Peyer's patch (tissue), 4 donors: Measurements from ENCODE around the gene UQCRC1. TPM values are rescaled to one million over a fixed set of nuclear protein-coding genes. Genes with fewer than 3 reads are reported as not detected.

Experiments used
- DNase-seq, 3 donors: peaks; one replicate each; pipeline ENCODE4 v3.0.0-alpha.2; 2017 to 2019
- H3K27ac ChIP-seq, 4 donors: fragments of 200-600 bp; sonication (generic); one replicate each; pipeline ENCODE4 v1.5.1; 2016 to 2019
- H3K27me3 ChIP-seq, 2 donors: fragments of 200-600 bp; sonication (generic); one replicate each; pipeline ENCODE4 v1.5.1; 2019
- H3K36me3 ChIP-seq, 3 donors: fragments of 200-600 bp; sonication (generic); one replicate each; pipeline ENCODE4 v1.5.1; 2016 to 2019
- H3K4me1 ChIP-seq, 4 donors: fragments of 200-600 bp; sonication (generic); one replicate each; pipeline ENCODE4 v1.5.1; 2016 to 2019
- H3K4me3 ChIP-seq, 4 donors: fragments of 200-600 bp; sonication (generic); 1 replicate in 3 of 4; 2 replicates in 1 of 4; pipeline ENCODE4 v1.5.1; 2016 to 2019; ENCODE audit warnings: mild to moderate bottlenecking in 1 of 4
- H3K9me3 ChIP-seq, 4 donors: fragments of 200-600 bp; sonication (generic); one replicate each; pipeline ENCODE4 v1.5.1; 2016 to 2019; ENCODE audit warnings: mild to moderate bottlenecking in 1 of 4
- CTCF ChIP-seq, 6 experiments: fragments of 450-650 bp in 4 of 6; fragments of 200-600 bp in 2 of 6; sonication (generic) in 1 of 6; IDR thresholded peaks; one replicate each; pipeline ENCODE4 v1.5.1; 2017 to 2019; ENCODE audit warnings: antibody characterized with exemption in 6 of 6, mild to moderate bottlenecking in 3 of 6, moderate library complexity in 1 of 6
- POLR2A ChIP-seq, 2 donors: fragments of 450-650 bp; IDR thresholded peaks; one replicate each; pipeline ENCODE4 v1.5.1; 2017; ENCODE audit warnings: antibody characterized with exemption in 2 of 2, mild to moderate bottlenecking in 2 of 2, moderate library complexity in 2 of 2
- total RNA-seq, 4 donors: library from RNA; depleted of rRNA; stranded (reverse); fragments of >200 nt; gene quantifications; one replicate each; pipeline ENCODE4 v1.1.0, GENCODE V29; 2016

The UQCRC1 gene
- total RNA-seq, 4 donors from 2014 or later: 313 to 857 (median 761) TPM

- TF ChIP-seq CTCF (IDR thresholded peaks at IDR 0.05) (no peak), POLR2A (IDR thresholded peaks at IDR 0.05) (no peak)
- no peaks in the 10 kb centered on the region for H3K9me3 ChIP-seq
- H3K27me3 ChIP-seq: no peaks in the 10 kb centered on the region
- peak overlapping the region; percentile 67 to 84 (median 74) for H3K27ac ChIP-seq
- H3K4me1 ChIP-seq: peaks cover 0 to 22% (median 4%) of the 10 kb centered on the region in 4 donors
- H3K36me3 ChIP-seq: peaks cover 0 to 17% (median 0%) of the 10 kb centered on the region in 3 donors
- peak overlapping the region; percentile 76 to 90 (median 86) for H3K4me3 ChIP-seq
- no peak for DNase-seq
Observed at GRCh38 chr3:48636149-48636655, 26.8 kb upstream of the UQCRC1 start.

- Histone ChIP-seq H3K36me3 (peaks cover 0 to 25% (median 0%) of the 10 kb centered on the region in 3 donors), H3K9me3 (no peaks in the 10 kb centered on the region), H3K4me3 (peak within 1 kb of the TSS; percentile 76 to 90 (median 86)), H3K4me1 (peaks cover 0 to 22% (median 4%) of the 10 kb centered on the region in 4 donors), H3K27ac (peak within 1 kb of the TSS; percentile 67 to 84 (median 74)), H3K27me3 (no peaks in the 10 kb centered on the region)
- TF ChIP-seq CTCF (IDR thresholded peaks at IDR 0.05) (peak in 4 of 6 experiments; percentile 31 to 76 (median 68)), POLR2A (IDR thresholded peaks at IDR 0.05) (peak; percentile 63 to 66)
- DNase-seq: peak; percentile 94 to 99 (median 98)
Observed at GRCh38 chr3:48635222-48636021, 26.0 kb upstream of the UQCRC1 start, which contains the start of gene SLC26A6. TSS of gene SLC26A6 (minus strand) at chr3:48635461. CDS start at chr3:48635393, 68 bp downstream.

GRCh38 chr3:48634661-48635221 lies 25.3 kb upstream of the UQCRC1 start:
- H3K27ac ChIP-seq: peak overlapping the region; percentile 67 to 84 (median 74)
- H3K27me3 ChIP-seq: no peaks in the 10 kb centered on the region
- peak; percentile 31 to 77 (median 77) for DNase-seq
- TF ChIP-seq POLR2A (IDR thresholded peaks at IDR 0.05): no peak
- no peak for TF ChIP-seq CTCF (IDR thresholded peaks at IDR 0.05)
- peaks cover 0 to 32% (median 0%) of the 10 kb centered on the region in 3 donors for H3K36me3 ChIP-seq
- no peaks in the 10 kb centered on the region for H3K9me3 ChIP-seq
- peaks cover 0 to 22% (median 4%) of the 10 kb centered on the region in 4 donors for H3K4me1 ChIP-seq
- peak overlapping the region; percentile 76 to 90 (median 86) for H3K4me3 ChIP-seq

GRCh38 chr3:48633743-48634142 lies 24.3 kb upstream of the UQCRC1 start:
- Histone ChIP-seq H3K27me3 (no peaks in the 10 kb centered on the region), H3K27ac (no peak overlapping the region), H3K36me3 (peaks cover 0 to 42% (median 0%) of the 10 kb centered on the region in 3 donors), H3K4me1 (peaks cover 0 to 22% (median 4%) of the 10 kb centered on the region in 4 donors), H3K4me3 (peak overlapping the region in 2 of 4 donors; percentile 76 to 83), H3K9me3 (no peaks in the 10 kb centered on the region)
- TF ChIP-seq POLR2A (IDR thresholded peaks at IDR 0.05): no peak
- no peak for TF ChIP-seq CTCF (IDR thresholded peaks at IDR 0.05)
- DNase-seq: no peak

GRCh38 chr3:48633256-48633655 lies 23.8 kb upstream of the UQCRC1 start:
- Histone ChIP-seq H3K36me3 (peaks cover 0 to 47% (median 0%) of the 10 kb centered on the region in 3 donors), H3K4me1 (peaks cover 0 to 22% (median 4%) of the 10 kb centered on the region in 4 donors)

More at GRCh38 chr3:48633256-48633655, 23.8 kb upstream of the UQCRC1 start:
- DNase-seq: no peak
- no peaks in the 10 kb centered on the region for H3K9me3 ChIP-seq
- H3K4me3 ChIP-seq: no peak overlapping the region
- H3K27ac ChIP-seq: no peak overlapping the region
- TF ChIP-seq POLR2A (IDR thresholded peaks at IDR 0.05): no peak
- TF ChIP-seq CTCF (IDR thresholded peaks at IDR 0.05): no peak
- no peaks in the 10 kb centered on the region for H3K27me3 ChIP-seq
